Muscle of arm (tissue), 12 donors: Measurements from ENCODE around the gene ZNF280D. TPM values are rescaled to one million over a fixed set of nuclear protein-coding genes. Genes with fewer than 3 reads are reported as not detected.

Experiments used
- DNase-seq: peaks from one replicate; pipeline ENCODE4 v3.0.0-alpha.2; 2013
- polyA plus RNA-seq, 12 donors: library from polyadenylated mRNA; unstranded; fragments of 120-200 nt; gene quantifications; one replicate each; pipeline ENCODE4 v1.2.1, GENCODE V29; 2013; ENCODE audit not compliant: insufficient read length in 12 of 12

ZNF280D gene
- polyA plus RNA-seq, 12 donors = 30.8 to 63.5 (median 46.1) TPM; not detected in 1

GRCh38 chr15:56754772-56755370 is 21.6 kb upstream of the ZNF280D start:
- peak; percentile 65 for DNase-seq

GRCh38 chr15:56752986-56753385 is 19.7 kb upstream of the ZNF280D start:
- DNase-seq = no peak

GRCh38 chr15:56749982-56750381 is 16.7 kb upstream of the ZNF280D start:
- DNase-seq = no peak

- no peak for DNase-seq
These were observed 11.7 kb upstream of the ZNF280D start for GRCh38 chr15:56744701-56745683.

- DNase-seq = no peak
These were observed 8.2 kb upstream of the ZNF280D start for GRCh38 chr15:56741541-56741940.

- DNase-seq = no peak
These were observed 6.8 kb upstream of the ZNF280D start for GRCh38 chr15:56739964-56740640.

- no peak for DNase-seq
These were observed 6.2 kb upstream of the ZNF280D start for GRCh38 chr15:56739474-56739873.

GRCh38 chr15:56737791-56738190 is 4.5 kb upstream of the ZNF280D start:
- DNase-seq = no peak

GRCh38 chr15:56736881-56737707 is 3.8 kb upstream of the ZNF280D start:
- no peak for DNase-seq

GRCh38 chr15:56736308-56736707 is 3.0 kb upstream of the ZNF280D start:
- no peak for DNase-seq

GRCh38 chr15:56735589-56735988 is 2.3 kb upstream of the ZNF280D start:
- no peak for DNase-seq

GRCh38 chr15:56734013-56734635 is 815 bp upstream of the ZNF280D start:
- no peak for DNase-seq

GRCh38 chr15:56732886-56733135 is 498 bp downstream of the ZNF280D start:
- DNase-seq = peak; percentile 82

- DNase-seq = peak; percentile 46
These were observed 999 bp downstream of the ZNF280D start for GRCh38 chr15:56732135-56732885.

- no peak for DNase-seq
These were observed 1.8 kb downstream of the ZNF280D start for GRCh38 chr15:56731548-56731947.

- no peak for DNase-seq
These were observed 3.7 kb downstream of the ZNF280D start for GRCh38 chr15:56729561-56729960.

- no peak for DNase-seq
These were observed 7.9 kb downstream of the ZNF280D start for GRCh38 chr15:56725386-56725785.

GRCh38 chr15:56724232-56724631 is 9.1 kb downstream of the ZNF280D start:
- DNase-seq = no peak

GRCh38 chr15:56723787-56724186 is 9.5 kb downstream of the ZNF280D start:
- DNase-seq = no peak

GRCh38 chr15:56719774-56720555 is 13.3 kb downstream of the ZNF280D start:
- no peak for DNase-seq
